Type B pancreatic cell (in vitro differentiated cells): Measurements from ENCODE around the gene SLC5A10. TPM values are rescaled to one million over a fixed set of nuclear protein-coding genes. Genes with fewer than 3 reads are reported as not detected.

Experiments
- DNase-seq: peaks from one replicate; pipeline ENCODE4 v3.0.0; 2021; ENCODE audit warnings: mixed read lengths; ENCODE audit not compliant: unreplicated experiment; ENCODE audit errors: extremely low spot score
- H3K27ac Mint-ChIP-seq: 2 replicates; pipeline ENCODE4 v1.8.0; 2021; ENCODE audit warnings: mild to moderate bottlenecking, mixed read lengths
- H3K27me3 Mint-ChIP-seq: 2 replicates; pipeline ENCODE4 v1.8.0; 2021; ENCODE audit warnings: mixed read lengths
- H3K36me3 Mint-ChIP-seq: 2 replicates; pipeline ENCODE4 v1.8.0; 2021; ENCODE audit warnings: mixed read lengths
- H3K4me1 Mint-ChIP-seq: one replicate; pipeline ENCODE4 v1.8.0; 2021; ENCODE audit warnings: mixed read lengths; ENCODE audit not compliant: unreplicated experiment
- H3K4me3 Mint-ChIP-seq: 2 replicates; pipeline ENCODE4 v1.8.0; 2021; ENCODE audit warnings: mild to moderate bottlenecking, mixed read lengths
- H3K9me3 Mint-ChIP-seq: 2 replicates; pipeline ENCODE4 v1.8.0; 2021; ENCODE audit warnings: mixed read lengths
- total RNA-seq: library from RNA; stranded (reverse); gene quantifications from 2 replicates; pipeline ENCODE4 v1.2.1, GENCODE V29; 2021; ENCODE audit warnings: low replicate concordance
- TF ChIP-seq, protein P1 (sequence below): fragments of 200-600 bp; sonication (generic); conservative IDR thresholded peaks from 2 replicates; pipeline ENCODE4 v1.5.0; 2021; ENCODE audit warnings: antibody characterized with exemption, mild to moderate bottlenecking

SLC5A10 gene
- total RNA-seq, 1 donor from 2014 or later, result 0.19 TPM

GRCh38 chr17:18961634-18962493, 9.9 kb downstream of the SLC5A10 start:
- H3K4me3 Mint-ChIP-seq, result no peak overlapping the region
- TF ChIP-seq, protein P1, sequence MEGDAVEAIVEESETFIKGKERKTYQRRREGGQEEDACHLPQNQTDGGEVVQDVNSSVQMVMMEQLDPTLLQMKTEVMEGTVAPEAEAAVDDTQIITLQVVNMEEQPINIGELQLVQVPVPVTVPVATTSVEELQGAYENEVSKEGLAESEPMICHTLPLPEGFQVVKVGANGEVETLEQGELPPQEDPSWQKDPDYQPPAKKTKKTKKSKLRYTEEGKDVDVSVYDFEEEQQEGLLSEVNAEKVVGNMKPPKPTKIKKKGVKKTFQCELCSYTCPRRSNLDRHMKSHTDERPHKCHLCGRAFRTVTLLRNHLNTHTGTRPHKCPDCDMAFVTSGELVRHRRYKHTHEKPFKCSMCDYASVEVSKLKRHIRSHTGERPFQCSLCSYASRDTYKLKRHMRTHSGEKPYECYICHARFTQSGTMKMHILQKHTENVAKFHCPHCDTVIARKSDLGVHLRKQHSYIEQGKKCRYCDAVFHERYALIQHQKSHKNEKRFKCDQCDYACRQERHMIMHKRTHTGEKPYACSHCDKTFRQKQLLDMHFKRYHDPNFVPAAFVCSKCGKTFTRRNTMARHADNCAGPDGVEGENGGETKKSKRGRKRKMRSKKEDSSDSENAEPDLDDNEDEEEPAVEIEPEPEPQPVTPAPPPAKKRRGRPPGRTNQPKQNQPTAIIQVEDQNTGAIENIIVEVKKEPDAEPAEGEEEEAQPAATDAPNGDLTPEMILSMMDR, result no peak

GRCh38 chr17:18962494-18962815, 10.5 kb downstream of the SLC5A10 start:
- DNase-seq, result no peak
- Mint-ChIP-seq H3K27ac (peak overlapping the region; percentile 84), H3K4me3 (no peak overlapping the region), H3K36me3 (no peaks in the 10 kb centered on the region), H3K9me3 (no peaks in the 10 kb centered on the region), H3K27me3 (peaks cover 3% of the 10 kb centered on the region), H3K4me1 (peaks cover 27% of the 10 kb centered on the region)
- TF ChIP-seq, protein P1, result no peak

More at GRCh38 chr17:18961634-18962493, 9.9 kb downstream of the SLC5A10 start:
- no peak for DNase-seq
- Mint-ChIP-seq H3K27me3 (peaks cover 3% of the 10 kb centered on the region), H3K4me1 (peaks cover 27% of the 10 kb centered on the region), H3K27ac (peak overlapping the region; percentile 84), H3K9me3 (no peaks in the 10 kb centered on the region), H3K36me3 (no peaks in the 10 kb centered on the region)

- no peak for DNase-seq
- Mint-ChIP-seq H3K9me3 (no peaks in the 10 kb centered on the region), H3K27ac (peak overlapping the region; percentile 84), H3K27me3 (peaks cover 3% of the 10 kb centered on the region), H3K4me1 (peaks cover 27% of the 10 kb centered on the region), H3K36me3 (no peaks in the 10 kb centered on the region), H3K4me3 (no peak overlapping the region)
- TF ChIP-seq, protein P1, result no peak
These were observed 11.4 kb downstream of the SLC5A10 start for GRCh38 chr17:18963126-18964017.

- Mint-ChIP-seq H3K36me3 (no peaks in the 10 kb centered on the region), H3K27ac (no peak overlapping the region), H3K4me1 (peaks cover 27% of the 10 kb centered on the region), H3K9me3 (no peaks in the 10 kb centered on the region), H3K4me3 (no peak overlapping the region), H3K27me3 (peaks cover 3% of the 10 kb centered on the region)
- no peak for DNase-seq
- TF ChIP-seq, protein P1, result no peak
These were observed 12.0 kb downstream of the SLC5A10 start for GRCh38 chr17:18964018-18964351.

DNA sequence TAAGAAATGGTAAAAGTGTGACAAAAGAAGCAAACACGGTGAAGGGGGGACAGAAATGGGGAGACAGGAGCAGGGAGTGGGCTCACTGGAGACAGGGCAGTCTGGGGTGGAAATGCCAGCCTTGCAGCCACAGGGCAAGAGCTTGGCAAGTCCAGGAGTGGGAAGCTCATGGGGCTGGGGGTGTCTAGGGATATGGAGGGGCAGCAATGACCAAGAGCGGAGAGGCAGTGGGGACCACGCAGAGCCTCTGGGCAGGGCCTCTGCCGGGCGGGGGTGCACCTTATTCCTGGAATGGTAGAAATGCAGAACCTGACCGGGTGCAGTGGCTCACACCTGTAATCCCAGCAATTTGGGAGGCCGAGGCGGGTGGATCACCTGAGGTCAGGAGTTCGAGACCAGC, 12.6 kb downstream of the SLC5A10 start:
- no peak overlapping the region for H3K27ac Mint-ChIP-seq
- no peaks in the 10 kb centered on the region for H3K36me3 Mint-ChIP-seq
- H3K9me3 Mint-ChIP-seq, result no peaks in the 10 kb centered on the region
- DNase-seq, result no peak
- TF ChIP-seq, protein P1, result no peak
- no peak overlapping the region for H3K4me3 Mint-ChIP-seq
- peaks cover 3% of the 10 kb centered on the region for H3K27me3 Mint-ChIP-seq
- peaks cover 27% of the 10 kb centered on the region for H3K4me1 Mint-ChIP-seq
